ENCODE measurements around the gene CCDC158. TPM values are rescaled to one million over a fixed set of nuclear protein-coding genes. Genes with fewer than 3 reads are reported as not detected.

Gene CCDC158
- total and polyA plus RNA-seq, 2 experiments from 2014 or later = 0.21 to 0.27 TPM

- TF ChIP-seq, protein P1, sequence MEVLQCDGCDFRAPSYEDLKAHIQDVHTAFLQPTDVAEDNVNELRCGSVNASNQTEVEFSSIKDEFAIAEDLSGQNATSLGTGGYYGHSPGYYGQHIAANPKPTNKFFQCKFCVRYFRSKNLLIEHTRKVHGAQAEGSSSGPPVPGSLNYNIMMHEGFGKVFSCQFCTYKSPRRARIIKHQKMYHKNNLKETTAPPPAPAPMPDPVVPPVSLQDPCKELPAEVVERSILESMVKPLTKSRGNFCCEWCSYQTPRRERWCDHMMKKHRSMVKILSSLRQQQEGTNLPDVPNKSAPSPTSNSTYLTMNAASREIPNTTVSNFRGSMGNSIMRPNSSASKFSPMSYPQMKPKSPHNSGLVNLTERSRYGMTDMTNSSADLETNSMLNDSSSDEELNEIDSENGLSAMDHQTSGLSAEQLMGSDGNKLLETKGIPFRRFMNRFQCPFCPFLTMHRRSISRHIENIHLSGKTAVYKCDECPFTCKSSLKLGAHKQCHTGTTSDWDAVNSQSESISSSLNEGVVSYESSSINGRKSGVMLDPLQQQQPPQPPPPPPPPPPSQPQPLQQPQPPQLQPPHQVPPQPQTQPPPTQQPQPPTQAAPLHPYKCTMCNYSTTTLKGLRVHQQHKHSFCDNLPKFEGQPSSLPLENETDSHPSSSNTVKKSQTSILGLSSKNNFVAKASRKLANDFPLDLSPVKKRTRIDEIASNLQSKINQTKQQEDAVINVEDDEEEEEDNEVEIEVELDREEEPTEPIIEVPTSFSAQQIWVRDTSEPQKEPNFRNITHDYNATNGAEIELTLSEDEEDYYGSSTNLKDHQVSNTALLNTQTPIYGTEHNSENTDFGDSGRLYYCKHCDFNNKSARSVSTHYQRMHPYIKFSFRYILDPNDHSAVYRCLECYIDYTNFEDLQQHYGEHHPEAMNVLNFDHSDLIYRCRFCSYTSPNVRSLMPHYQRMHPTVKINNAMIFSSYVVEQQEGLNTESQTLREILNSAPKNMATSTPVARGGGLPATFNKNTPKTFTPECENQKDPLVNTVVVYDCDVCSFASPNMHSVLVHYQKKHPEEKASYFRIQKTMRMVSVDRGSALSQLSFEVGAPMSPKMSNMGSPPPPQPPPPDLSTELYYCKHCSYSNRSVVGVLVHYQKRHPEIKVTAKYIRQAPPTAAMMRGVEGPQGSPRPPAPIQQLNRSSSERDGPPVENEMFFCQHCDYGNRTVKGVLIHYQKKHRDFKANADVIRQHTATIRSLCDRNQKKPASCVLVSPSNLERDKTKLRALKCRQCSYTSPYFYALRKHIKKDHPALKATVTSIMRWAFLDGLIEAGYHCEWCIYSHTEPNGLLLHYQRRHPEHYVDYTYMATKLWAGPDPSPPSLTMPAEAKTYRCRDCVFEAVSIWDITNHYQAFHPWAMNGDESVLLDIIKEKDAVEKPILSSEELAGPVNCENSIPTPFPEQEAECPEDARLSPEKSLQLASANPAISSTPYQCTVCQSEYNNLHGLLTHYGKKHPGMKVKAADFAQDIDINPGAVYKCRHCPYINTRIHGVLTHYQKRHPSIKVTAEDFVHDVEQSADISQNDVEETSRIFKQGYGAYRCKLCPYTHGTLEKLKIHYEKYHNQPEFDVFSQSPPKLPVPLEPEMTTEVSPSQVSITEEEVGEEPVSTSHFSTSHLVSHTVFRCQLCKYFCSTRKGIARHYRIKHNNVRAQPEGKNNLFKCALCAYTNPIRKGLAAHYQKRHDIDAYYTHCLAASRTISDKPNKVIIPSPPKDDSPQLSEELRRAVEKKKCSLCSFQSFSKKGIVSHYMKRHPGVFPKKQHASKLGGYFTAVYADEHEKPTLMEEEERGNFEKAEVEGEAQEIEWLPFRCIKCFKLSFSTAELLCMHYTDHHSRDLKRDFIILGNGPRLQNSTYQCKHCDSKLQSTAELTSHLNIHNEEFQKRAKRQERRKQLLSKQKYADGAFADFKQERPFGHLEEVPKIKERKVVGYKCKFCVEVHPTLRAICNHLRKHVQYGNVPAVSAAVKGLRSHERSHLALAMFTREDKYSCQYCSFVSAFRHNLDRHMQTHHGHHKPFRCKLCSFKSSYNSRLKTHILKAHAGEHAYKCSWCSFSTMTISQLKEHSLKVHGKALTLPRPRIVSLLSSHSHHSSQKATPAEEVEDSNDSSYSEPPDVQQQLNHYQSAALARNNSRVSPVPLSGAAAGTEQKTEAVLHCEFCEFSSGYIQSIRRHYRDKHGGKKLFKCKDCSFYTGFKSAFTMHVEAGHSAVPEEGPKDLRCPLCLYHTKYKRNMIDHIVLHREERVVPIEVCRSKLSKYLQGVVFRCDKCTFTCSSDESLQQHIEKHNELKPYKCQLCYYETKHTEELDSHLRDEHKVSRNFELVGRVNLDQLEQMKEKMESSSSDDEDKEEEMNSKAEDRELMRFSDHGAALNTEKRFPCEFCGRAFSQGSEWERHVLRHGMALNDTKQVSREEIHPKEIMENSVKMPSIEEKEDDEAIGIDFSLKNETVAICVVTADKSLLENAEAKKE (CRISPR knock-in tag; IDR thresholded peaks at IDR 0.05) = no peak
- TF ChIP-seq, protein P2, sequence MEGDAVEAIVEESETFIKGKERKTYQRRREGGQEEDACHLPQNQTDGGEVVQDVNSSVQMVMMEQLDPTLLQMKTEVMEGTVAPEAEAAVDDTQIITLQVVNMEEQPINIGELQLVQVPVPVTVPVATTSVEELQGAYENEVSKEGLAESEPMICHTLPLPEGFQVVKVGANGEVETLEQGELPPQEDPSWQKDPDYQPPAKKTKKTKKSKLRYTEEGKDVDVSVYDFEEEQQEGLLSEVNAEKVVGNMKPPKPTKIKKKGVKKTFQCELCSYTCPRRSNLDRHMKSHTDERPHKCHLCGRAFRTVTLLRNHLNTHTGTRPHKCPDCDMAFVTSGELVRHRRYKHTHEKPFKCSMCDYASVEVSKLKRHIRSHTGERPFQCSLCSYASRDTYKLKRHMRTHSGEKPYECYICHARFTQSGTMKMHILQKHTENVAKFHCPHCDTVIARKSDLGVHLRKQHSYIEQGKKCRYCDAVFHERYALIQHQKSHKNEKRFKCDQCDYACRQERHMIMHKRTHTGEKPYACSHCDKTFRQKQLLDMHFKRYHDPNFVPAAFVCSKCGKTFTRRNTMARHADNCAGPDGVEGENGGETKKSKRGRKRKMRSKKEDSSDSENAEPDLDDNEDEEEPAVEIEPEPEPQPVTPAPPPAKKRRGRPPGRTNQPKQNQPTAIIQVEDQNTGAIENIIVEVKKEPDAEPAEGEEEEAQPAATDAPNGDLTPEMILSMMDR (conservative IDR thresholded peaks at IDR 0.05; ENCODE audit: low read depth in 2 of 2) = no peak
- TF ChIP-seq NANOG (IDR thresholded peaks at IDR 0.05; ENCODE audit: borderline replicate concordance) (no peak), ZNF331 (CRISPR knock-in tag; IDR thresholded peaks at IDR 0.05; ENCODE audit: low read depth) (no peak), EZH2phosphoT487 (IDR thresholded peaks at IDR 0.05; ENCODE audit: unreplicated experiment) (no peak)
- TF ChIP-seq, protein P3, sequence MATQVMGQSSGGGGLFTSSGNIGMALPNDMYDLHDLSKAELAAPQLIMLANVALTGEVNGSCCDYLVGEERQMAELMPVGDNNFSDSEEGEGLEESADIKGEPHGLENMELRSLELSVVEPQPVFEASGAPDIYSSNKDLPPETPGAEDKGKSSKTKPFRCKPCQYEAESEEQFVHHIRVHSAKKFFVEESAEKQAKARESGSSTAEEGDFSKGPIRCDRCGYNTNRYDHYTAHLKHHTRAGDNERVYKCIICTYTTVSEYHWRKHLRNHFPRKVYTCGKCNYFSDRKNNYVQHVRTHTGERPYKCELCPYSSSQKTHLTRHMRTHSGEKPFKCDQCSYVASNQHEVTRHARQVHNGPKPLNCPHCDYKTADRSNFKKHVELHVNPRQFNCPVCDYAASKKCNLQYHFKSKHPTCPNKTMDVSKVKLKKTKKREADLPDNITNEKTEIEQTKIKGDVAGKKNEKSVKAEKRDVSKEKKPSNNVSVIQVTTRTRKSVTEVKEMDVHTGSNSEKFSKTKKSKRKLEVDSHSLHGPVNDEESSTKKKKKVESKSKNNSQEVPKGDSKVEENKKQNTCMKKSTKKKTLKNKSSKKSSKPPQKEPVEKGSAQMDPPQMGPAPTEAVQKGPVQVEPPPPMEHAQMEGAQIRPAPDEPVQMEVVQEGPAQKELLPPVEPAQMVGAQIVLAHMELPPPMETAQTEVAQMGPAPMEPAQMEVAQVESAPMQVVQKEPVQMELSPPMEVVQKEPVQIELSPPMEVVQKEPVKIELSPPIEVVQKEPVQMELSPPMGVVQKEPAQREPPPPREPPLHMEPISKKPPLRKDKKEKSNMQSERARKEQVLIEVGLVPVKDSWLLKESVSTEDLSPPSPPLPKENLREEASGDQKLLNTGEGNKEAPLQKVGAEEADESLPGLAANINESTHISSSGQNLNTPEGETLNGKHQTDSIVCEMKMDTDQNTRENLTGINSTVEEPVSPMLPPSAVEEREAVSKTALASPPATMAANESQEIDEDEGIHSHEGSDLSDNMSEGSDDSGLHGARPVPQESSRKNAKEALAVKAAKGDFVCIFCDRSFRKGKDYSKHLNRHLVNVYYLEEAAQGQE (IDR thresholded peaks at IDR 0.05; ENCODE audit: unreplicated experiment) = no peak
Observed at GRCh38 chr4:76445911-76446310, 25.0 kb upstream of the CCDC158 start (continued).
